Measurements from ENCODE around the gene GRM4. TPM values are rescaled to one million over a fixed set of nuclear protein-coding genes. Genes with fewer than 3 reads are reported as not detected.

GRM4 gene
- total RNA-seq, 5 donors from 2014 or later (not counting 1 experiment from before 2014, with no cell fraction given): 0.10 to 0.38 (median 0.21) TPM; not detected in 1

GRCh38 chr6:34154668-34155447 lies 9.0 kb upstream of the GRM4 start:
- WGBS (ENCODE audit: insufficient coverage): 6% methylated on average over 51 of the region's 61 CpGs
- H3K27ac Mint-ChIP-seq: no peak overlapping the region
- H3K4me3 ChIP-seq (ENCODE audit: control insufficient read depth in 1 of 2, extremely low read depth in 1 of 2, low read length in 1 of 2): peak overlapping the region; percentile 17 to 58
- peaks cover 38 to 44% of the 10 kb centered on the region in 2 donors for H3K27me3 Mint-ChIP-seq
- peaks cover 2 to 63% of the 10 kb centered on the region in 2 experiments for H3K27me3 ChIP-seq (replicated peaks in 1 of 2; ENCODE audit: control insufficient read depth in 2 of 2, extremely low read depth in 1 of 2, insufficient read depth in 2 of 2, low read length in 1 of 2)
- H3K4me3 Mint-ChIP-seq: peak overlapping the region in 1 of 3 donors; percentile 50
- H3K9me3 Mint-ChIP-seq: peaks cover 0 to 8% (median 0%) of the 10 kb centered on the region in 3 donors
- POLR2A ChIA-PET: interaction anchor here in 1 of 2 donors (0.5 kb wide), 1 partner anchor 384 kb away, joined by 3 read pairs; no protein-coding TSS in a partner anchor
- peak in 34 of 35 experiments; percentile 31 to 75 (median 58) for DNase-seq
- peaks cover 0 to 10% (median 4%) of the 10 kb centered on the region in 3 donors for H3K4me1 Mint-ChIP-seq
- H3K27ac ChIP-seq (ENCODE audit: low read length): no peak overlapping the region
- CTCF ChIA-PET: interaction anchor here (0.6 to 1.6 kb wide), 4 partner anchors 100 to 455 kb away, joined by 3 to 6 read pairs (median 3); partner anchors contain the start of gene UQCC2 (in 1 of the 2)
- H3K4me1 ChIP-seq (ENCODE audit: control insufficient read depth in 1 of 2, extremely low read depth in 1 of 2, insufficient read depth in 2 of 2, low read length in 2 of 2): peaks cover 4 to 13% of the 10 kb centered on the region in 2 experiments
- H3K36me3 ChIP-seq (ENCODE audit: control insufficient read depth in 2 of 2, extremely low read depth in 1 of 2, insufficient read depth in 1 of 2, low read length in 1 of 2): no peaks in the 10 kb centered on the region
- no peaks in the 10 kb centered on the region for H3K36me3 Mint-ChIP-seq
- ATAC-seq (replicated peaks in 1 of 4): peak; percentile 87 to 94 (median 89)
- peaks cover 4% of the 10 kb centered on the region for H3K9me3 ChIP-seq

GRCh38 chr6:34152806-34153520 lies 7.1 kb upstream of the GRM4 start:
- Mint-ChIP-seq H3K27me3 (peaks cover 46 to 58% of the 10 kb centered on the region in 2 donors), H3K9me3 (no peaks in the 10 kb centered on the region), H3K4me3 (no peak overlapping the region), H3K4me1 (peaks cover 0 to 10% (median 4%) of the 10 kb centered on the region in 3 donors), H3K27ac (peak overlapping the region in 1 of 2 donors; percentile 43), H3K36me3 (no peaks in the 10 kb centered on the region)
- H3K9me3 ChIP-seq: no peaks in the 10 kb centered on the region
- H3K4me1 ChIP-seq (ENCODE audit: control insufficient read depth in 1 of 2, extremely low read depth in 1 of 2, insufficient read depth in 2 of 2, low read length in 2 of 2): peaks cover 4 to 13% of the 10 kb centered on the region in 2 experiments
- WGBS (ENCODE audit: insufficient coverage): 91% methylated on average over 9 of the region's 10 CpGs
- peaks cover 2 to 79% of the 10 kb centered on the region in 2 experiments for H3K27me3 ChIP-seq (replicated peaks in 1 of 2; ENCODE audit: control insufficient read depth in 2 of 2, extremely low read depth in 1 of 2, insufficient read depth in 2 of 2, low read length in 1 of 2)
- H3K4me3 ChIP-seq (ENCODE audit: control insufficient read depth in 1 of 2, extremely low read depth in 1 of 2, low read length in 1 of 2): no peak overlapping the region
- DNase-seq: no peak
- no peaks in the 10 kb centered on the region for H3K36me3 ChIP-seq (ENCODE audit: control insufficient read depth in 2 of 2, extremely low read depth in 1 of 2, insufficient read depth in 1 of 2, low read length in 1 of 2)
- ChIA-PET CTCF (no interaction called here), POLR2A (no interaction called here)
- no peak overlapping the region for H3K27ac ChIP-seq (ENCODE audit: low read length)
- no peak for ATAC-seq (replicated peaks in 1 of 4)

- Mint-ChIP-seq H3K27me3 (peaks cover 41 to 59% of the 10 kb centered on the region in 2 donors), H3K4me1 (peaks cover 0 to 10% (median 4%) of the 10 kb centered on the region in 3 donors), H3K27ac (no peak overlapping the region), H3K4me3 (no peak overlapping the region), H3K36me3 (no peaks in the 10 kb centered on the region), H3K9me3 (no peaks in the 10 kb centered on the region)
- DNase-seq (no peak), ATAC-seq (replicated peaks in 1 of 4) (no peak)
- H3K36me3 ChIP-seq (ENCODE audit: control insufficient read depth in 2 of 2, extremely low read depth in 1 of 2, insufficient read depth in 1 of 2, low read length in 1 of 2): no peaks in the 10 kb centered on the region
- CTCF ChIA-PET: no interaction called here
- no peak overlapping the region for H3K27ac ChIP-seq (ENCODE audit: low read length)
- POLR2A ChIA-PET: no interaction called here
- no peak overlapping the region for H3K4me3 ChIP-seq (ENCODE audit: control insufficient read depth in 1 of 2, extremely low read depth in 1 of 2, low read length in 1 of 2)
- WGBS (ENCODE audit: insufficient coverage): 72% methylated on average over 6 of the region's 9 CpGs
- peaks cover 4 to 13% of the 10 kb centered on the region in 2 experiments for H3K4me1 ChIP-seq (ENCODE audit: control insufficient read depth in 1 of 2, extremely low read depth in 1 of 2, insufficient read depth in 2 of 2, low read length in 2 of 2)
- H3K9me3 ChIP-seq: no peaks in the 10 kb centered on the region
- peaks cover 5 to 82% of the 10 kb centered on the region in 2 experiments for H3K27me3 ChIP-seq (replicated peaks in 1 of 2; ENCODE audit: control insufficient read depth in 2 of 2, extremely low read depth in 1 of 2, insufficient read depth in 2 of 2, low read length in 1 of 2)
Observed at GRCh38 chr6:34152042-34152524, 6.2 kb upstream of the GRM4 start.

GRCh38 chr6:34151321-34152041 lies 5.6 kb upstream of the GRM4 start:
- H3K27ac Mint-ChIP-seq: no peak overlapping the region
- Histone ChIP-seq H3K27me3 (replicated peaks in 1 of 2; ENCODE audit: control insufficient read depth in 2 of 2, extremely low read depth in 1 of 2, insufficient read depth in 2 of 2, low read length in 1 of 2) (peaks cover 5 to 86% of the 10 kb centered on the region in 2 experiments), H3K36me3 (ENCODE audit: control insufficient read depth in 2 of 2, extremely low read depth in 1 of 2, insufficient read depth in 1 of 2, low read length in 1 of 2) (no peaks in the 10 kb centered on the region), H3K4me3 (ENCODE audit: control insufficient read depth in 1 of 2, extremely low read depth in 1 of 2, low read length in 1 of 2) (no peak overlapping the region), H3K27ac (ENCODE audit: low read length) (no peak overlapping the region), H3K9me3 (no peaks in the 10 kb centered on the region), H3K4me1 (ENCODE audit: control insufficient read depth in 1 of 2, extremely low read depth in 1 of 2, insufficient read depth in 2 of 2, low read length in 2 of 2) (peaks cover 4 to 13% of the 10 kb centered on the region in 2 experiments)
- H3K36me3 Mint-ChIP-seq: no peaks in the 10 kb centered on the region
- no peaks in the 10 kb centered on the region for H3K9me3 Mint-ChIP-seq
- CTCF ChIA-PET: no interaction called here
- POLR2A ChIA-PET: no interaction called here
- H3K4me3 Mint-ChIP-seq: no peak overlapping the region
- 8% methylated on average over 15 of the region's 21 CpGs for WGBS (ENCODE audit: insufficient coverage)
- DNase-seq (no peak), ATAC-seq (replicated peaks in 1 of 4) (no peak)
- peaks cover 0 to 12% (median 4%) of the 10 kb centered on the region in 3 donors for H3K4me1 Mint-ChIP-seq
- H3K27me3 Mint-ChIP-seq: peaks cover 41 to 63% of the 10 kb centered on the region in 2 donors

- Histone ChIP-seq H3K27me3 (replicated peaks in 1 of 2; ENCODE audit: control insufficient read depth in 2 of 2, extremely low read depth in 1 of 2, insufficient read depth in 2 of 2, low read length in 1 of 2) (peaks cover 5 to 91% of the 10 kb centered on the region in 2 experiments), H3K27ac (ENCODE audit: low read length) (no peak overlapping the region), H3K9me3 (no peaks in the 10 kb centered on the region), H3K4me3 (ENCODE audit: control insufficient read depth in 1 of 2, extremely low read depth in 1 of 2, low read length in 1 of 2) (no peak overlapping the region), H3K4me1 (ENCODE audit: control insufficient read depth in 1 of 2, extremely low read depth in 1 of 2, insufficient read depth in 2 of 2, low read length in 2 of 2) (peaks cover 4 to 15% of the 10 kb centered on the region in 2 experiments), H3K36me3 (ENCODE audit: control insufficient read depth in 2 of 2, extremely low read depth in 1 of 2, insufficient read depth in 1 of 2, low read length in 1 of 2) (no peaks in the 10 kb centered on the region)
- ChIA-PET CTCF (no interaction called here), POLR2A (no interaction called here)
- Mint-ChIP-seq H3K4me1 (peaks cover 3 to 17% (median 9%) of the 10 kb centered on the region in 3 donors), H3K9me3 (no peaks in the 10 kb centered on the region), H3K4me3 (no peak overlapping the region), H3K27me3 (peaks cover 41 to 70% of the 10 kb centered on the region in 2 donors), H3K27ac (no peak overlapping the region), H3K36me3 (no peaks in the 10 kb centered on the region)
- ATAC-seq (replicated peaks in 1 of 4): no peak
- WGBS (ENCODE audit: insufficient coverage): 52% methylated on average over 6 of the region's 8 CpGs
- no peak for DNase-seq
Observed at GRCh38 chr6:34150766-34151165, 4.9 kb upstream of the GRM4 start.

All from T-cell (primary cell).